Ishikawa (cell line): ENCODE data around the gene PLEKHN1.

ENCODE experiments used
- CEBPB ChIP-seq: IDR thresholded peaks from 2 replicates; pipeline ENCODE4 v1.6.1; 2012
- CREB1 ChIP-seq: IDR thresholded peaks from 2 replicates; pipeline ENCODE4 v1.6.1; 2012; ENCODE audit warnings: low read depth
- EGR1 ChIP-seq: IDR thresholded peaks from 2 replicates; pipeline ENCODE4 v1.6.1; 2012
- FOXM1 ChIP-seq: IDR thresholded peaks from 2 replicates; pipeline ENCODE4 v1.6.1; 2012; ENCODE audit warnings: low read depth, borderline replicate concordance
- MAX ChIP-seq: IDR thresholded peaks from 2 replicates; pipeline ENCODE4 v1.6.1; 2012
- NFIC ChIP-seq: IDR thresholded peaks from 2 replicates; pipeline ENCODE4 v1.6.1; 2012
- RAD21 ChIP-seq: IDR thresholded peaks from 2 replicates; pipeline ENCODE4 v1.6.1; 2012; ENCODE audit warnings: low read depth
- REST ChIP-seq: IDR thresholded peaks from 2 replicates; pipeline ENCODE4 v1.6.1; 2012; ENCODE audit warnings: low read depth, mild to moderate bottlenecking
- TAF1 ChIP-seq: IDR thresholded peaks from 2 replicates; pipeline ENCODE4 v1.6.1; 2012; ENCODE audit warnings: low read depth, mild to moderate bottlenecking
- TCF12 ChIP-seq: IDR thresholded peaks from 2 replicates; pipeline ENCODE4 v1.6.1; 2012; ENCODE audit warnings: low read depth
- TEAD4 ChIP-seq: IDR thresholded peaks from 2 replicates; pipeline ENCODE4 v1.6.1; 2012
- USF1 ChIP-seq: IDR thresholded peaks from 2 replicates; pipeline ENCODE4 v1.6.1; 2012
- YY1 ChIP-seq: IDR thresholded peaks from 2 replicates; pipeline ENCODE4 v1.6.1; 2012; ENCODE audit warnings: low read depth
- ZBTB7A ChIP-seq: IDR thresholded peaks from 2 replicates; pipeline ENCODE4 v1.6.1; 2012; ENCODE audit warnings: low read depth

Gene PLEKHN1

GRCh38 chr1:964691-965525, 1.4 kb upstream of the PLEKHN1 start:
- no peak for TF ChIP-seq YY1
- no peak for TF ChIP-seq ZBTB7A
- TF ChIP-seq CEBPB: no peak
- no peak for TF ChIP-seq RAD21
- no peak for TF ChIP-seq FOXM1
- TF ChIP-seq CREB1: no peak
- TF ChIP-seq TCF12: no peak
- no peak for TF ChIP-seq TAF1
- no peak for TF ChIP-seq REST
- no peak for TF ChIP-seq EGR1
- TF ChIP-seq USF1: no peak

- no peak for TF ChIP-seq YY1
- no peak for TF ChIP-seq FOXM1
- no peak for TF ChIP-seq CEBPB
- TF ChIP-seq TEAD4: no peak
- TF ChIP-seq EGR1: no peak
- no peak for TF ChIP-seq MAX
- no peak for TF ChIP-seq TAF1
- no peak for TF ChIP-seq ZBTB7A
- TF ChIP-seq NFIC: no peak
- no peak for TF ChIP-seq USF1
- TF ChIP-seq REST: no peak
Observed at GRCh38 chr1:965526-966134, 652 bp upstream of the PLEKHN1 start.

- TF ChIP-seq REST (no peak), USF1 (peak; percentile 54; the same call in 1 of the 2 replicates), NFIC (no peak), YY1 (no peak), MAX (peak; percentile 71; the same call in 1 of the 2 replicates), ZBTB7A (peak; percentile 50; the same call in 1 of the 2 replicates), TAF1 (no peak; the same call in 1 of the 2 replicates), TCF12 (no peak)
Observed at GRCh38 chr1:966704-967300, 520 bp downstream of the PLEKHN1 start.
